A673 (cell line): Measurements from ENCODE around the gene NRL. TPM values are rescaled to one million over a fixed set of nuclear protein-coding genes. Genes with fewer than 3 reads are reported as not detected.

Experiments used
- BruUV-seq: library from RNA; stranded (reverse); fragments of 400-500 nt; replicated peaks from 2 replicates; lab custom pipeline; 2021; lab: Mats Ljungman, UMichigan
- CTCF ChIA-PET: fragments of 300-600 bp; sonication (Branson Sonifier 250); formaldehyde crosslinking; loops from one replicate; lab custom pipeline; 2022; ENCODE audit warnings: antibody characterized with exemption; lab: Charles Lee
- POLR2A ChIA-PET: fragments of 300-600 bp; sonication (Branson Sonifier 250); formaldehyde crosslinking; loops from one replicate; lab custom pipeline; 2022; ENCODE audit warnings: antibody characterized with exemption; ENCODE audit not compliant: low non-redundant PET; lab: Charles Lee
- DNase-seq: peaks from one replicate; pipeline ENCODE4 v3.0.0-alpha.2; 2015; ENCODE audit warnings: low spot score
- H3K27ac ChIP-seq: fragments of 200-600 bp; sonication (generic); 2 replicates; pipeline ENCODE4 v1.5.1; 2016; ENCODE audit warnings: mixed run types, low read depth, mild to moderate bottlenecking, mixed read lengths, antibody characterized with exemption, low read length; ENCODE audit not compliant: poor library complexity, severe bottlenecking
- H3K27me3 ChIP-seq: fragments of 200-600 bp; sonication (generic); replicated peaks from 2 replicates; pipeline ENCODE4 v1.6.1; 2017; ENCODE audit warnings: mixed run types, low read depth, mild to moderate bottlenecking, mixed read lengths, antibody characterized with exemption, low read length; ENCODE audit not compliant: insufficient read depth, poor library complexity
- H3K36me3 ChIP-seq: fragments of 200-600 bp; sonication (generic); 2 replicates; pipeline ENCODE4 v1.6.1; 2016; ENCODE audit warnings: mixed run types, mild to moderate bottlenecking, mixed read lengths, antibody characterized with exemption, low read length; ENCODE audit not compliant: insufficient read depth, poor library complexity, severe bottlenecking
- H3K4me1 ChIP-seq: fragments of 200-600 bp; sonication (generic); 2 replicates; pipeline ENCODE4 v1.6.1; 2017; ENCODE audit warnings: mixed run types, mild to moderate bottlenecking, mixed read lengths, antibody characterized with exemption, low read length; ENCODE audit not compliant: insufficient read depth, poor library complexity, severe bottlenecking
- H3K4me3 ChIP-seq: fragments of 200-600 bp; sonication (generic); 2 replicates; pipeline ENCODE4 v1.5.1; 2016; ENCODE audit warnings: low read depth, mixed run types, mild to moderate bottlenecking, mixed read lengths, low read length; ENCODE audit not compliant: poor library complexity, severe bottlenecking
- H3K9me3 ChIP-seq: fragments of 200-600 bp; sonication (generic); 2 replicates; pipeline ENCODE4 v1.6.1; 2016; ENCODE audit warnings: mixed run types, low read depth, mild to moderate bottlenecking, mixed read lengths, antibody characterized with exemption, low read length; ENCODE audit not compliant: poor library complexity, severe bottlenecking
- EZH2 ChIP-seq: fragments of 200-600 bp; sonication (generic); IDR thresholded peaks from 2 replicates; pipeline ENCODE4 v1.6.1; 2017; ENCODE audit warnings: borderline replicate concordance, low read depth, mild to moderate bottlenecking, mixed read lengths, antibody characterized with exemption, low read length; ENCODE audit not compliant: poor library complexity, severe bottlenecking
- intact Hi-C: fragments of 100-400 bp; cut with micrococcal nuclease; formaldehyde crosslinking; loops from one replicate; pipeline ENCODE4 v1.10.0; 2022; ENCODE audit not compliant: unreplicated experiment
- total RNA-seq: library from RNA; stranded (reverse); gene quantifications from 2 replicates; pipeline ENCODE4 v1.2.3, GENCODE V29; 2021
- TF ChIP-seq, protein P1 (sequence below): fragments of 300-800, 200-600 bp; sonication (generic); conservative IDR thresholded peaks from 2 replicates; pipeline ENCODE4 v1.5.1; 2017; ENCODE audit warnings: low read depth, mild to moderate bottlenecking, antibody characterized with exemption, low read length, moderate library complexity, mixed read lengths

Gene NRL
- total RNA-seq, 1 experiment from 2014 or later, result 1.9 TPM

DNA sequence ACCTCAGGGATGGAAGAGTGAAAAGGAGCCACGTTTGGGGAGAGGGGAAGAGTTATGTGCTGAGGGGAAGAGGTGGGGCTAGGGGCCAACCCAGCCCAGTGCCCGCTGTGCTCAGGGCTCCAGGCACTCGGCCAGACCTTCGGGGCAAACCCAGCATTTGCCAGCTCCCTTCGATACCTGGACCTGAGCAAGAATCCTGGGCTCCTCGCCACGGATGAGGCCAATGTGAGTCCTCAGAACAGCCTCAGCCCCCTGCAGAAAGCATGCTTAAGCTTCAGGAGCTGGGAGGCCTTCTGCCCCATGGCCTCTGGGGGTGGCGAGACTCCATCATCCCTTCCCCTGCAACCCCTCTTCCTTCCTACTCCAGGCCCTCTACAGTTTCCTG, 58.0 kb downstream of the NRL start:
- no TSS peak for BruUV-seq
- ChIA-PET POLR2A (no interaction called here), CTCF (interaction anchor here (2.5 to 2.8 kb wide), 2 partner anchors 33 to 52 kb away, joined by 13 to 57 read pairs; no protein-coding TSS in a partner anchor)
- H3K36me3 ChIP-seq, result no peaks in the 10 kb centered on the region
- peaks cover 11% of the 10 kb centered on the region for H3K27me3 ChIP-seq
- DNase-seq, result no peak
- peaks cover 5% of the 10 kb centered on the region for H3K4me1 ChIP-seq
- H3K27ac ChIP-seq, result no peak overlapping the region
- no peak for TF ChIP-seq EZH2
- TF ChIP-seq, protein P1, sequence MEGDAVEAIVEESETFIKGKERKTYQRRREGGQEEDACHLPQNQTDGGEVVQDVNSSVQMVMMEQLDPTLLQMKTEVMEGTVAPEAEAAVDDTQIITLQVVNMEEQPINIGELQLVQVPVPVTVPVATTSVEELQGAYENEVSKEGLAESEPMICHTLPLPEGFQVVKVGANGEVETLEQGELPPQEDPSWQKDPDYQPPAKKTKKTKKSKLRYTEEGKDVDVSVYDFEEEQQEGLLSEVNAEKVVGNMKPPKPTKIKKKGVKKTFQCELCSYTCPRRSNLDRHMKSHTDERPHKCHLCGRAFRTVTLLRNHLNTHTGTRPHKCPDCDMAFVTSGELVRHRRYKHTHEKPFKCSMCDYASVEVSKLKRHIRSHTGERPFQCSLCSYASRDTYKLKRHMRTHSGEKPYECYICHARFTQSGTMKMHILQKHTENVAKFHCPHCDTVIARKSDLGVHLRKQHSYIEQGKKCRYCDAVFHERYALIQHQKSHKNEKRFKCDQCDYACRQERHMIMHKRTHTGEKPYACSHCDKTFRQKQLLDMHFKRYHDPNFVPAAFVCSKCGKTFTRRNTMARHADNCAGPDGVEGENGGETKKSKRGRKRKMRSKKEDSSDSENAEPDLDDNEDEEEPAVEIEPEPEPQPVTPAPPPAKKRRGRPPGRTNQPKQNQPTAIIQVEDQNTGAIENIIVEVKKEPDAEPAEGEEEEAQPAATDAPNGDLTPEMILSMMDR, result no peak
- intact Hi-C loops, result loop anchor here (5.0 kb wide), 2 partner anchors 51 to 241 kb away; partner anchors contain the start of genes DHRS1 and NOP9
- no peaks in the 10 kb centered on the region for H3K9me3 ChIP-seq
- no peak overlapping the region for H3K4me3 ChIP-seq

DNA sequence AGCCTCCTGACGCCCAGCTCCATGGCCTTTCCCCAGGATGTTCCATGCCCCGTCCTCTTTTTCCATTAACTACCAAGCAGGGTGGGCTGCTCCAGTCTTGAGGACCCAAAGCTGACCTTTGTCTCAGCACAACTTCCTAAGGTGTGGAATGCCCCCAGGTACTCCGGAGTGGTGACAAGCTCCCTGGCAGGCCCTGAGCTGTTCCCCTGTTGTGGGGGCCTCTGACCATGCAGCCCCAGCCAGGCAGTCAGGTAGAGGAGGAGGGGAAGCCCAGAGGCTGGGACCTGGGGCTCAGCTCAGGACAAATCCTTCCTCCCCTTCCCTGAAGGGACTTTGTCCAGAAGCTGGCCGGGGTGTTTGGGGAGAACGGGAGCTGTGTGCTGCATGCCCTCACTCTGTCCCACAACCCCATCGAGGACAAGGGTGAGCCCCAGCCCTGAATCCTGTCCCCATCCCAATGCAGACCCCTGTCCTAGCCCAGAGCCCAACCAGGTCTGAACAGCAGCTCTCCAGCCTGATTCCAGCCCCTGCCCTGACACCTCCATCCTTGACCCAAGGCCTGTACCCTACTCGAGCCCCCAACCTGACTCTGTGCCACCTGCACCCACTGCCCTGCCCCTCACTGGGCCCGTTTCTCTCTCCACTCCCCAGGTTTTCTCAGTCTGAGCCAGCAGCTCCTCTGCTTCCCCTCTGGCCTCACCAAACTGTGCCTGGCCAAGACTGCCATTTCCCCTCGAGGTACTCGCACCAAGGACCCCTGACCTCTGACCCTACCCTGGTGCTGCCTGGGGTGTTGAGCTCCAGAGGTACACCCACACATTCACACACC, 58.6 kb downstream of the NRL start:
- H3K4me1 ChIP-seq, result peaks cover 5% of the 10 kb centered on the region
- TF ChIP-seq EZH2, result no peak
- TF ChIP-seq, protein P1, result no peak
- no peak overlapping the region for H3K4me3 ChIP-seq
- no TSS peak for BruUV-seq
- POLR2A ChIA-PET, result no interaction called here
- intact Hi-C loops, result loop anchor here (5.0 kb wide), 2 partner anchors 51 to 241 kb away; partner anchors contain the start of genes DHRS1 and NOP9
- peaks cover 11% of the 10 kb centered on the region for H3K27me3 ChIP-seq
- no peak overlapping the region for H3K27ac ChIP-seq
- no peak for DNase-seq
- CTCF ChIA-PET, result interaction anchor here (2.5 to 2.8 kb wide), 2 partner anchors 34 to 53 kb away, joined by 13 to 57 read pairs; no protein-coding TSS in a partner anchor
- no peaks in the 10 kb centered on the region for H3K36me3 ChIP-seq
- H3K9me3 ChIP-seq, result no peaks in the 10 kb centered on the region

DNA sequence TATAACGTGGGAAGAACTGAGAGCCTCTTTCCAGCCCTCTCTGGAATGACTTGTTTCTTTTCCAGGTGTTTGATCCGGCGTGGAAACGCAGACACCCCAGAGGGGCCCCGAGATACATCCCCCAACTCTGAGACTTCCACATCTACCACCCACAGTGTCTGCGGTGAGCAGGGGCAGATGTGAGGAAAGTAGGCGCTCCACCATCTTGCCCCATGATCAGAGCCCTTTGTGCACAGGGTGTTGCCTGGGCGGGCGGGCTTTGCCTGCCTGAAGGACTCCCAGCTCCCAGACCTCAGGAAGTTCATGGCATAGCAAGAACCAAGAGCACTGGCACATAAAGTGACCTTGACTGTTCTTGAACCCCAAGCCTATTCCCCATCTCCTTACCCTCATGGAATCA, 60.1 kb downstream of the NRL start:
- no TSS peak for BruUV-seq

More for the DNA sequence above, 60.1 kb downstream of the NRL start:
- TF ChIP-seq, protein P1, result no peak
- TF ChIP-seq EZH2, result no peak
- POLR2A ChIA-PET, result no interaction called here
- H3K4me1 ChIP-seq, result peaks cover 5% of the 10 kb centered on the region
- DNase-seq, result no peak
- H3K36me3 ChIP-seq, result no peaks in the 10 kb centered on the region
- CTCF ChIA-PET, result no interaction called here
- H3K27me3 ChIP-seq, result peaks cover 11% of the 10 kb centered on the region
- H3K4me3 ChIP-seq, result no peak overlapping the region
- H3K9me3 ChIP-seq, result no peaks in the 10 kb centered on the region
- intact Hi-C loops, result loop anchor here (5.0 kb wide), 2 partner anchors 53 to 243 kb away; partner anchors contain the start of genes DHRS1 and NOP9
- no peak overlapping the region for H3K27ac ChIP-seq
